SK-N-SH (cell line): ENCODE measurements around the gene STH. TPM values are rescaled to one million over a fixed set of nuclear protein-coding genes. Genes with fewer than 3 reads are reported as not detected.
A peak's percentile ranks its signal among the peaks of the same experiment; 100 is the strongest.

Experiments used
- CTCF ChIA-PET: fragments of 300-600, 350-600 bp; formaldehyde crosslinking; extraction: SDS; loops from one replicate; lab custom pipeline; 2021; lab: Yijun Ruan, JAX
- POLR2A ChIA-PET: fragments of 350-600 bp; sonication (Branson Sonifier 250); formaldehyde crosslinking; extraction: SDS; loops from one replicate; lab custom pipeline; 2020; ENCODE audit warnings: antibody characterized with exemption, inconsistent platforms; lab: Yijun Ruan, JAX
- DNase-seq: peaks from one replicate; pipeline ENCODE4 v3.0.0; 2012
- H2AFZ ChIP-seq: fragments of 200-600 bp; sonication (generic); 2 replicates; pipeline ENCODE4 v1.8.1; 2016; ENCODE audit warnings: antibody characterized with exemption, mild to moderate bottlenecking, low read depth
- H3F3A ChIP-seq: fragments of 200-600 bp; sonication (generic); replicated peaks from 2 replicates; pipeline ENCODE3; 2016; ENCODE audit warnings: antibody characterized with exemption, mild to moderate bottlenecking; ENCODE audit not compliant: insufficient read depth
- H3K27ac ChIP-seq, 2 experiments: fragments of 200-500 bp in 1 of 2; fragments of 200-600 bp in 1 of 2; sonication (Bioruptor generic) in 1 of 2; sonication (generic), shearing (Covaris generic) in 1 of 2; 2 replicates each; pipeline versions ENCODE4 v1.5.1 to v1.6.1; 2014 to 2016; ENCODE audit warnings: low read depth in 2 of 2, inconsistent platforms in 1 of 2, low read length in 1 of 2, mild to moderate bottlenecking in 1 of 2, mixed read lengths in 1 of 2
- H3K27me3 ChIP-seq: fragments of 200-600 bp; sonication (generic), shearing (Covaris generic); 2 replicates; pipeline ENCODE4 v1.6.1; 2016; ENCODE audit warnings: mixed run types; ENCODE audit not compliant: insufficient read depth
- H3K36me3 ChIP-seq, 2 experiments: fragments of 200-500 bp in 1 of 2; fragments of 200-600 bp in 1 of 2; sonication (Bioruptor generic) in 1 of 2; sonication (generic) in 1 of 2; replicated peaks in 1 of 2; 2 replicates each; pipeline versions ENCODE3 to v1.5.1; 2014 to 2016; ENCODE audit warnings: low read length in 1 of 2, mild to moderate bottlenecking in 1 of 2; ENCODE audit not compliant: insufficient read depth in 2 of 2, control insufficient read depth in 1 of 2
- H3K4me1 ChIP-seq, 2 experiments: fragments of 200-500 bp in 1 of 2; fragments of 200-600 bp in 1 of 2; sonication (Bioruptor generic) in 1 of 2; sonication (generic), shearing (Covaris generic) in 1 of 2; 2 replicates each; pipeline versions ENCODE4 v1.5.1 to v1.6.1; 2014 to 2016; ENCODE audit warnings: low read depth in 1 of 2, low read length in 1 of 2, mixed run types in 1 of 2; ENCODE audit not compliant: insufficient read depth in 2 of 2, control insufficient read depth in 1 of 2
- H3K4me2 ChIP-seq: fragments of 200-600 bp; sonication (generic), shearing (Covaris generic); 2 replicates; pipeline ENCODE4 v1.6.1; 2017; ENCODE audit warnings: mixed run types
- H3K4me3 ChIP-seq, 2 experiments: fragments of 200-500 bp in 1 of 2; fragments of 200-600 bp in 1 of 2; sonication (Bioruptor generic) in 1 of 2; sonication (generic), shearing (Covaris generic) in 1 of 2; 2 replicates each; pipeline versions ENCODE4 v1.5.1 to v1.8.1; 2014 to 2016; ENCODE audit warnings: low read depth in 2 of 2, inconsistent platforms in 1 of 2, low read length in 1 of 2, mild to moderate bottlenecking in 1 of 2, mixed read lengths in 1 of 2, moderate library complexity in 1 of 2
- H3K79me2 ChIP-seq: fragments of 200-600 bp; sonication (generic); 2 replicates; pipeline ENCODE4 v1.8.1; 2017; ENCODE audit warnings: mild to moderate bottlenecking; ENCODE audit not compliant: insufficient read depth
- H3K9ac ChIP-seq: fragments of 200-600 bp; sonication (generic); 2 replicates; pipeline ENCODE4 v1.6.1; 2017; ENCODE audit warnings: mixed run types
- H3K9me2 ChIP-seq: fragments of 200-600 bp; sonication (generic); 2 replicates; pipeline ENCODE4 v1.6.1; 2017; ENCODE audit warnings: mixed run types
- H3K9me3 ChIP-seq: fragments of 200-600 bp; sonication (generic); 2 replicates; pipeline ENCODE4 v1.6.1; 2017; ENCODE audit warnings: mixed run types, mild to moderate bottlenecking, moderate library complexity
- H4K20me1 ChIP-seq: fragments of 200-600 bp; sonication (generic); 2 replicates; pipeline ENCODE4 v1.6.1; 2017; ENCODE audit warnings: mild to moderate bottlenecking, mixed run types; ENCODE audit not compliant: insufficient read depth
- EP300 ChIP-seq, 2 experiments: IDR thresholded peaks; 2 replicates each; pipeline versions ENCODE4 v1.4.0 to v1.6.1; 2012; ENCODE audit warnings: borderline replicate concordance in 1 of 2, low read depth in 1 of 2, low read length in 1 of 2
- EZH2phosphoT487 ChIP-seq: fragments of 200-600 bp; sonication (generic); IDR thresholded peaks from 2 replicates; pipeline ENCODE4 v1.6.1; 2017; ENCODE audit warnings: low read depth, mixed run types, mild to moderate bottlenecking, antibody characterized with exemption, moderate library complexity, borderline replicate concordance
- FOSL2 ChIP-seq: IDR thresholded peaks from 2 replicates; pipeline ENCODE4 v1.4.0; 2012; ENCODE audit warnings: low read depth, mild to moderate bottlenecking, moderate library complexity, borderline replicate concordance
- GATA2 ChIP-seq: sonication (generic); formaldehyde crosslinking; IDR thresholded peaks from 2 replicates; pipeline ENCODE4 v1.5.0; 2020; ENCODE audit warnings: mild to moderate bottlenecking, missing genetic modification reagents
- MAX ChIP-seq: IDR thresholded peaks from 2 replicates; pipeline ENCODE4 v1.4.0; 2012; ENCODE audit warnings: low read depth
- MXI1 ChIP-seq: IDR thresholded peaks from 2 replicates; pipeline ENCODE4 v1.6.1; 2012; ENCODE audit warnings: mild to moderate bottlenecking, low read depth, low read length, improper control_type of control experiment
- NRF1 ChIP-seq: IDR thresholded peaks from 2 replicates; pipeline ENCODE4 v1.6.1; 2012; ENCODE audit warnings: low read depth, mild to moderate bottlenecking, low read length
- POLR2AphosphoS5 ChIP-seq: IDR thresholded peaks from 2 replicates; pipeline ENCODE4 v1.6.1; 2012; ENCODE audit warnings: low read depth, low read length
- RCOR1 ChIP-seq: fragments of 150-350 bp; IDR thresholded peaks from 2 replicates; pipeline ENCODE4 v1.6.1; 2017; ENCODE audit warnings: antibody characterized with exemption, low read length
- RFX5 ChIP-seq: IDR thresholded peaks from 2 replicates; pipeline ENCODE4 v1.6.1; 2012; ENCODE audit warnings: mild to moderate bottlenecking, improper control_type of control experiment, low read length
- TAF1 ChIP-seq: IDR thresholded peaks from 2 replicates; pipeline ENCODE4 v1.6.1; 2012; ENCODE audit warnings: low read depth, mild to moderate bottlenecking, low read length, moderate library complexity, borderline replicate concordance
- TEAD4 ChIP-seq: IDR thresholded peaks from 2 replicates; pipeline ENCODE4 v1.4.0; 2012; ENCODE audit warnings: mild to moderate bottlenecking, borderline replicate concordance; ENCODE audit not compliant: insufficient read depth
- YY1 ChIP-seq: IDR thresholded peaks from 2 replicates; pipeline ENCODE4 v1.4.0; 2012; ENCODE audit warnings: low read depth, mild to moderate bottlenecking
- WGBS: methylation state at CpG from one replicate; pipeline ENCODE4 v1.1.6; 2017; ENCODE audit warnings: low lambda C conversion rate; 5-methylcytosine and 5-hydroxymethylcytosine counted together
- polyA plus RNA-seq, 3 experiments: library from polyadenylated mRNA; depleted of rRNA; stranded (reverse); fragments of >200 nt; gene quantifications; 2 replicates each; pipeline ENCODE4 v1.2.3, GENCODE V29; 2012
- TF ChIP-seq, protein P1 (sequence below): IDR thresholded peaks from 2 replicates; pipeline ENCODE4 v1.6.1; 2012; ENCODE audit warnings: mild to moderate bottlenecking, low read depth, low read length, moderate library complexity

Gene STH
- polyA plus RNA-seq, 1 of the 3 experiments (the other 2 are of a cell fraction) = not detected

DNA sequence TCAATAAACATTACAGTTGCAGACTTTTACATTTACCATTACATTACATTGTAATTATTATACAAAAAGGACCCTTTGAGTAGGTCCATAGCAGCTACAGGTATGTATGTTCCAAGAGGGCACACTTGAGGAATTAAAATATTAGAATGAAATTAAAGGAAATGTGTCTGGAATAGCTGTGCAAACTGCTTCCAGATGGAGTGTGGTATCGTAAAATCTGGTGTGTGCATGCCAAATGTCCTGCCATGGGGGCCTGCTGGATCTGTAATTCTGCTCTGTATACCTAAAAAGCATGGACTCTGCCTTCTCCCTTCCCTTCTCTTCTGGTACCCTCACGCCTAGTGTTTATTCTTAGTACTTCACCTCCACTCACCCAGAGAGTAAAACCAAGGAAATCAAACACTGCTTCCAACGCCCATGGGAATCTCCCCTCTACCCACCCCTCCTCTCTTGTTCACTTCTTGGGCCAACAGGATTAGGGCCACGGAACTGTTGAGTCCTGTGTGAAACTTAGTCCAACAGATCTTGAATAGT is 38.7 kb downstream of the STH start:
- H3K36me3 ChIP-seq = peaks cover 94% of the 10 kb centered on the region in 2 experiments

DNA sequence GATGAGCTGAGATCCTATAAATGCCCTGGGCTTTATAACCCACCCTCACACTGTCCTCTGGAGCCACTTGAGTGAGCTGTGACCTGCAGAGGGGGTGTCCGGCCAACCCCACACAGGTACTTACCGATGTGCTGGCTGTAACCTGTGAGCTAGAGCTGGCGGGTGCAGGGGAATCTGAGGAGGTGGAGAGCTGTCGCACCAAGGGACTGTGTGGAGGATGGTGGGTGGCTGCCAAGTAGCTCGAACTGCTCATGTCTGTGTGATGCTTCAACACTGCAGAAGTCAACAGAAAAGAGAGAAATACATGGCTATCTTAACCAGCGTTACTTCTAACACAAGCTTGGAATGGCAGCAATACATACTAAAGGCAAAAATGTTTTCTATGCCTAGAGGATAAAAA is 39.4 kb downstream of the STH start:
- no peak overlapping the region for H3K4me3 ChIP-seq
- no peak overlapping the region for H3K9ac ChIP-seq
- ChIA-PET POLR2A (interaction anchor here (2.0 kb wide), 1 partner anchor 11 kb away, joined by 4 read pairs; no protein-coding TSS in a partner anchor), CTCF (interaction anchor here (0.9 to 3.6 kb wide), 13 partner anchors 9 to 248 kb away, joined by 3 to 21 read pairs (median 4); partner anchors contain the start of gene KANSL1)
- H3K27ac ChIP-seq = peak overlapping the region in 1 of 2 experiments; percentile 41; a peak in 2 of 4 replicates
- H3K4me2 ChIP-seq = no peak overlapping the region
- H4K20me1 ChIP-seq = no peaks in the 10 kb centered on the region
- peaks cover 0 to 23% of the 10 kb centered on the region in 2 experiments; a peak in 2 of 4 replicates for H3K4me1 ChIP-seq
- no peaks in the 10 kb centered on the region for H3F3A ChIP-seq
- no peak for DNase-seq
- no peaks in the 10 kb centered on the region for H3K27me3 ChIP-seq
- peaks cover 94% of the 10 kb centered on the region in 2 experiments for H3K36me3 ChIP-seq
- peaks cover 32% of the 10 kb centered on the region for H3K79me2 ChIP-seq
- TF ChIP-seq GATA2 (CRISPR knock-in tag) (no peak), MXI1 (no peak), RFX5 (no peak), POLR2AphosphoS5 (no peak), NRF1 (no peak), YY1 (no peak)
- no peak overlapping the region for H2AFZ ChIP-seq
- H3K9me3 ChIP-seq = no peaks in the 10 kb centered on the region
- over 99% methylated on average over 6 of the region's 6 CpGs for WGBS
- H3K9me2 ChIP-seq = no peaks in the 10 kb centered on the region

More for the DNA sequence above, 38.7 kb downstream of the STH start:
- Histone ChIP-seq H2AFZ (no peak overlapping the region), H3K4me3 (no peak overlapping the region), H3K9ac (no peak overlapping the region), H3K4me2 (no peak overlapping the region), H3K4me1 (peaks cover 0 to 23% of the 10 kb centered on the region in 2 experiments; a peak in 2 of 4 replicates), H4K20me1 (no peaks in the 10 kb centered on the region), H3F3A (no peaks in the 10 kb centered on the region), H3K27me3 (no peaks in the 10 kb centered on the region), H3K9me2 (no peaks in the 10 kb centered on the region), H3K79me2 (peaks cover 26% of the 10 kb centered on the region), H3K27ac (peak overlapping the region in 1 of 2 experiments; percentile 41; a peak in 2 of 4 replicates), H3K9me3 (no peaks in the 10 kb centered on the region)
- ChIA-PET CTCF (interaction anchor here (0.9 to 5.9 kb wide), 11 partner anchors 7 to 249 kb away, joined by 3 to 58 read pairs (median 4); partner anchors contain the start of gene KANSL1), POLR2A (interaction anchor here (2.0 kb wide), 1 partner anchor 10 kb away, joined by 4 read pairs; no protein-coding TSS in a partner anchor)
- WGBS = 91% methylated on average over 4 of the region's 4 CpGs
- DNase-seq = peak; percentile 62
- peak; percentile 55; the same call in 1 of the 2 replicates for TF ChIP-seq RCOR1
- TF ChIP-seq TEAD4 = no peak
- no peak for TF ChIP-seq EZH2phosphoT487
- TF ChIP-seq NRF1 = no peak

DNA sequence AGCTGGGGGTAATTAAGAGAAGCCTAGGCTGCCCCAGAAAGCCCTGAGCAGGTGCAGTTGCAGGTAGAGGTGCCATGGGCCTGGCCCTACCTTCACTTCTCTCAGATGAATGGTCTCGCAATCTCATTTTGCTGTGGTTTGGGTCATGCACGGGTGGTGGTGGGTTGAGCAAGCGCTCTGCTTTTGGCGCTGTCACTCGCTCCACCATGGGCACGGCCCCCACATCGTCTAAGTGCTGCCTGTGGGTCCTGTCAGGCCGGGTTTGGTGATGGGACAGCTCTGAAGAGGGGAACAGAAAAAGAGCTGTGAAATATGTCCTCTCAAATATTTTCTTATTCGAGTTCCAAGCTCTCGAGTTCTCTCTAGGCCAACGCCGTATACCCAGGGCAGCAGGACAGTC is 39.9 kb downstream of the STH start:
- H3K27me3 ChIP-seq = no peaks in the 10 kb centered on the region
- no peak overlapping the region for H3K9ac ChIP-seq
- H3F3A ChIP-seq = no peaks in the 10 kb centered on the region
- peaks cover 35% of the 10 kb centered on the region for H3K79me2 ChIP-seq
- ChIA-PET POLR2A (interaction anchor here (2.0 kb wide), 1 partner anchor 11 kb away, joined by 4 read pairs; no protein-coding TSS in a partner anchor), CTCF (interaction anchor here (1.0 to 3.6 kb wide), 8 partner anchors 13 to 160 kb away, joined by 3 to 21 read pairs (median 6); partner anchors contain the start of gene KANSL1)
- peaks cover 94% of the 10 kb centered on the region in 2 experiments for H3K36me3 ChIP-seq
- DNase-seq = no peak
- H2AFZ ChIP-seq = no peak overlapping the region
- H3K9me3 ChIP-seq = no peaks in the 10 kb centered on the region
- 0 out of 4 replicates have a peak overlapping the region, but pooled peaks of 1 of the 2 experiments have one; percentile 1 for H3K27ac ChIP-seq
- H3K4me2 ChIP-seq = no peak overlapping the region
- H3K4me3 ChIP-seq = no peak overlapping the region
- H3K9me2 ChIP-seq = no peaks in the 10 kb centered on the region
- 97% methylated on average over 12 of the region's 12 CpGs for WGBS
- 0 out of 2 replicates have a peak, but pooled peaks cover 2% of the 10 kb centered on the region for H4K20me1 ChIP-seq
- peaks cover under 1 to 23% of the 10 kb centered on the region in 2 experiments; a peak in 3 of 4 replicates for H3K4me1 ChIP-seq
- TF ChIP-seq MAX (no peak), EP300 (IDR thresholded peaks at IDR 0.05; ENCODE audit: borderline replicate concordance in 1 of 2, low read depth in 1 of 2, low read length in 1 of 2) (no peak), TAF1 (no peak), RCOR1 (no peak), RFX5 (no peak), FOSL2 (no peak), YY1 (no peak), MXI1 (no peak)
- TF ChIP-seq, protein P1, sequence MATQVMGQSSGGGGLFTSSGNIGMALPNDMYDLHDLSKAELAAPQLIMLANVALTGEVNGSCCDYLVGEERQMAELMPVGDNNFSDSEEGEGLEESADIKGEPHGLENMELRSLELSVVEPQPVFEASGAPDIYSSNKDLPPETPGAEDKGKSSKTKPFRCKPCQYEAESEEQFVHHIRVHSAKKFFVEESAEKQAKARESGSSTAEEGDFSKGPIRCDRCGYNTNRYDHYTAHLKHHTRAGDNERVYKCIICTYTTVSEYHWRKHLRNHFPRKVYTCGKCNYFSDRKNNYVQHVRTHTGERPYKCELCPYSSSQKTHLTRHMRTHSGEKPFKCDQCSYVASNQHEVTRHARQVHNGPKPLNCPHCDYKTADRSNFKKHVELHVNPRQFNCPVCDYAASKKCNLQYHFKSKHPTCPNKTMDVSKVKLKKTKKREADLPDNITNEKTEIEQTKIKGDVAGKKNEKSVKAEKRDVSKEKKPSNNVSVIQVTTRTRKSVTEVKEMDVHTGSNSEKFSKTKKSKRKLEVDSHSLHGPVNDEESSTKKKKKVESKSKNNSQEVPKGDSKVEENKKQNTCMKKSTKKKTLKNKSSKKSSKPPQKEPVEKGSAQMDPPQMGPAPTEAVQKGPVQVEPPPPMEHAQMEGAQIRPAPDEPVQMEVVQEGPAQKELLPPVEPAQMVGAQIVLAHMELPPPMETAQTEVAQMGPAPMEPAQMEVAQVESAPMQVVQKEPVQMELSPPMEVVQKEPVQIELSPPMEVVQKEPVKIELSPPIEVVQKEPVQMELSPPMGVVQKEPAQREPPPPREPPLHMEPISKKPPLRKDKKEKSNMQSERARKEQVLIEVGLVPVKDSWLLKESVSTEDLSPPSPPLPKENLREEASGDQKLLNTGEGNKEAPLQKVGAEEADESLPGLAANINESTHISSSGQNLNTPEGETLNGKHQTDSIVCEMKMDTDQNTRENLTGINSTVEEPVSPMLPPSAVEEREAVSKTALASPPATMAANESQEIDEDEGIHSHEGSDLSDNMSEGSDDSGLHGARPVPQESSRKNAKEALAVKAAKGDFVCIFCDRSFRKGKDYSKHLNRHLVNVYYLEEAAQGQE = no peak
